ENCODE data around the gene KMT5C.

The KMT5C gene

GRCh38 chr19:55305983-55306562 lies 33.6 kb upstream of the KMT5C start:
- Histone ChIP-seq H3K27ac (ENCODE audit: low read depth, low read length) (no peak overlapping the region), H3K4me1 (ENCODE audit: control insufficient read depth, insufficient read depth, low read length, unreplicated experiment) (no peaks in the 10 kb centered on the region), H3K27me3 (ENCODE audit: insufficient read depth, low read length) (no peaks in the 10 kb centered on the region), H3K4me3 (ENCODE audit: low read depth, low read length) (no peak overlapping the region), H3K79me2 (ENCODE audit: control insufficient read depth, insufficient read depth, low read length, unreplicated experiment) (no peaks in the 10 kb centered on the region), H2AFZ (ENCODE audit: low read length, unreplicated experiment) (no peak overlapping the region), H3K36me3 (ENCODE audit: insufficient read depth, low read length) (no peaks in the 10 kb centered on the region)

GRCh38 chr19:55306712-55307111 lies 33.0 kb upstream of the KMT5C start:
- no peak overlapping the region for H2AFZ ChIP-seq (ENCODE audit: low read length, unreplicated experiment)
- H3K27me3 ChIP-seq (ENCODE audit: insufficient read depth, low read length) = no peaks in the 10 kb centered on the region
- no peak overlapping the region for H3K27ac ChIP-seq (ENCODE audit: low read depth, low read length)
- H3K36me3 ChIP-seq (ENCODE audit: insufficient read depth, low read length) = no peaks in the 10 kb centered on the region
- no peaks in the 10 kb centered on the region for H3K79me2 ChIP-seq (ENCODE audit: control insufficient read depth, insufficient read depth, low read length, unreplicated experiment)
- no peaks in the 10 kb centered on the region for H3K4me1 ChIP-seq (ENCODE audit: control insufficient read depth, insufficient read depth, low read length, unreplicated experiment)
- H3K4me3 ChIP-seq (ENCODE audit: low read depth, low read length) = no peak overlapping the region

GRCh38 chr19:55308281-55308680 lies 31.4 kb upstream of the KMT5C start:
- no peaks in the 10 kb centered on the region for H3K36me3 ChIP-seq (ENCODE audit: insufficient read depth, low read length)
- no peaks in the 10 kb centered on the region for H3K27me3 ChIP-seq (ENCODE audit: insufficient read depth, low read length)
- no peaks in the 10 kb centered on the region for H3K79me2 ChIP-seq (ENCODE audit: control insufficient read depth, insufficient read depth, low read length, unreplicated experiment)
- no peak overlapping the region for H2AFZ ChIP-seq (ENCODE audit: low read length, unreplicated experiment)
- H3K4me1 ChIP-seq (ENCODE audit: control insufficient read depth, insufficient read depth, low read length, unreplicated experiment) = no peaks in the 10 kb centered on the region
- H3K27ac ChIP-seq (ENCODE audit: low read depth, low read length) = no peak overlapping the region
- H3K4me3 ChIP-seq (ENCODE audit: low read depth, low read length) = no peak overlapping the region

GRCh38 chr19:55309448-55309847 lies 30.2 kb upstream of the KMT5C start:
- Histone ChIP-seq H3K4me3 (ENCODE audit: low read depth, low read length) (no peak overlapping the region), H3K36me3 (ENCODE audit: insufficient read depth, low read length) (no peaks in the 10 kb centered on the region), H3K79me2 (ENCODE audit: control insufficient read depth, insufficient read depth, low read length, unreplicated experiment) (no peaks in the 10 kb centered on the region), H3K4me1 (ENCODE audit: control insufficient read depth, insufficient read depth, low read length, unreplicated experiment) (no peaks in the 10 kb centered on the region), H2AFZ (ENCODE audit: low read length, unreplicated experiment) (no peak overlapping the region), H3K27ac (ENCODE audit: low read depth, low read length) (no peak overlapping the region), H3K27me3 (ENCODE audit: insufficient read depth, low read length) (no peaks in the 10 kb centered on the region)

- no peaks in the 10 kb centered on the region for H3K36me3 ChIP-seq (ENCODE audit: insufficient read depth, low read length)
- no peak overlapping the region for H2AFZ ChIP-seq (ENCODE audit: low read length, unreplicated experiment)
- no peak overlapping the region for H3K27ac ChIP-seq (ENCODE audit: low read depth, low read length)
- H3K27me3 ChIP-seq (ENCODE audit: insufficient read depth, low read length) = no peaks in the 10 kb centered on the region
- H3K79me2 ChIP-seq (ENCODE audit: control insufficient read depth, insufficient read depth, low read length, unreplicated experiment) = no peaks in the 10 kb centered on the region
- H3K4me1 ChIP-seq (ENCODE audit: control insufficient read depth, insufficient read depth, low read length, unreplicated experiment) = no peaks in the 10 kb centered on the region
- H3K4me3 ChIP-seq (ENCODE audit: low read depth, low read length) = no peak overlapping the region
Measured at GRCh38 chr19:55310498-55310897, 29.2 kb upstream of the KMT5C start.

GRCh38 chr19:55311397-55311796 lies 28.3 kb upstream of the KMT5C start:
- Histone ChIP-seq H3K27me3 (ENCODE audit: insufficient read depth, low read length) (no peaks in the 10 kb centered on the region), H2AFZ (ENCODE audit: low read length, unreplicated experiment) (no peak overlapping the region), H3K79me2 (ENCODE audit: control insufficient read depth, insufficient read depth, low read length, unreplicated experiment) (no peaks in the 10 kb centered on the region), H3K4me3 (ENCODE audit: low read depth, low read length) (no peak overlapping the region), H3K36me3 (ENCODE audit: insufficient read depth, low read length) (no peaks in the 10 kb centered on the region), H3K4me1 (ENCODE audit: control insufficient read depth, insufficient read depth, low read length, unreplicated experiment) (no peaks in the 10 kb centered on the region), H3K27ac (ENCODE audit: low read depth, low read length) (no peak overlapping the region)

- Histone ChIP-seq H3K4me1 (ENCODE audit: control insufficient read depth, insufficient read depth, low read length, unreplicated experiment) (no peaks in the 10 kb centered on the region), H2AFZ (ENCODE audit: low read length, unreplicated experiment) (no peak overlapping the region), H3K36me3 (ENCODE audit: insufficient read depth, low read length) (no peaks in the 10 kb centered on the region), H3K4me3 (ENCODE audit: low read depth, low read length) (no peak overlapping the region), H3K79me2 (ENCODE audit: control insufficient read depth, insufficient read depth, low read length, unreplicated experiment) (no peaks in the 10 kb centered on the region), H3K27me3 (ENCODE audit: insufficient read depth, low read length) (no peaks in the 10 kb centered on the region), H3K27ac (ENCODE audit: low read depth, low read length) (no peak overlapping the region)
Measured at GRCh38 chr19:55311797-55312196, 27.9 kb upstream of the KMT5C start.

- no peaks in the 10 kb centered on the region for H3K4me1 ChIP-seq (ENCODE audit: control insufficient read depth, insufficient read depth, low read length, unreplicated experiment)
Measured at GRCh38 chr19:55312621-55313512, 26.8 kb upstream of the KMT5C start.

GRCh38 chr19:55314396-55314795 lies 25.3 kb upstream of the KMT5C start:
- Histone ChIP-seq H2AFZ (ENCODE audit: low read length, unreplicated experiment) (no peak overlapping the region), H3K4me3 (ENCODE audit: low read depth, low read length) (no peak overlapping the region), H3K79me2 (ENCODE audit: control insufficient read depth, insufficient read depth, low read length, unreplicated experiment) (no peaks in the 10 kb centered on the region), H3K36me3 (ENCODE audit: insufficient read depth, low read length) (no peaks in the 10 kb centered on the region), H3K27me3 (ENCODE audit: insufficient read depth, low read length) (no peaks in the 10 kb centered on the region), H3K4me1 (ENCODE audit: control insufficient read depth, insufficient read depth, low read length, unreplicated experiment) (no peaks in the 10 kb centered on the region), H3K27ac (ENCODE audit: low read depth, low read length) (no peak overlapping the region)

More at GRCh38 chr19:55312621-55313512, 26.8 kb upstream of the KMT5C start:
- no peaks in the 10 kb centered on the region for H3K36me3 ChIP-seq (ENCODE audit: insufficient read depth, low read length)
- no peak overlapping the region for H3K27ac ChIP-seq (ENCODE audit: low read depth, low read length)
- H3K79me2 ChIP-seq (ENCODE audit: control insufficient read depth, insufficient read depth, low read length, unreplicated experiment) = no peaks in the 10 kb centered on the region
- no peak overlapping the region for H3K4me3 ChIP-seq (ENCODE audit: low read depth, low read length)
- no peaks in the 10 kb centered on the region for H3K27me3 ChIP-seq (ENCODE audit: insufficient read depth, low read length)
- no peak overlapping the region for H2AFZ ChIP-seq (ENCODE audit: low read length, unreplicated experiment)

- no peaks in the 10 kb centered on the region for H3K79me2 ChIP-seq (ENCODE audit: control insufficient read depth, insufficient read depth, low read length, unreplicated experiment)
- no peaks in the 10 kb centered on the region for H3K4me1 ChIP-seq (ENCODE audit: control insufficient read depth, insufficient read depth, low read length, unreplicated experiment)
- no peaks in the 10 kb centered on the region for H3K27me3 ChIP-seq (ENCODE audit: insufficient read depth, low read length)
- H3K4me3 ChIP-seq (ENCODE audit: low read depth, low read length) = no peak overlapping the region
- H2AFZ ChIP-seq (ENCODE audit: low read length, unreplicated experiment) = no peak overlapping the region
- no peak overlapping the region for H3K27ac ChIP-seq (ENCODE audit: low read depth, low read length)
- no peaks in the 10 kb centered on the region for H3K36me3 ChIP-seq (ENCODE audit: insufficient read depth, low read length)
Measured at GRCh38 chr19:55315956-55316525, 23.6 kb upstream of the KMT5C start.

GRCh38 chr19:55316646-55317045 lies 23.0 kb upstream of the KMT5C start:
- no peak overlapping the region for H3K27ac ChIP-seq (ENCODE audit: low read depth, low read length)
- H2AFZ ChIP-seq (ENCODE audit: low read length, unreplicated experiment) = no peak overlapping the region
- no peaks in the 10 kb centered on the region for H3K27me3 ChIP-seq (ENCODE audit: insufficient read depth, low read length)
- H3K4me3 ChIP-seq (ENCODE audit: low read depth, low read length) = no peak overlapping the region
- no peaks in the 10 kb centered on the region for H3K36me3 ChIP-seq (ENCODE audit: insufficient read depth, low read length)
- no peaks in the 10 kb centered on the region for H3K4me1 ChIP-seq (ENCODE audit: control insufficient read depth, insufficient read depth, low read length, unreplicated experiment)
- H3K79me2 ChIP-seq (ENCODE audit: control insufficient read depth, insufficient read depth, low read length, unreplicated experiment) = no peaks in the 10 kb centered on the region

Data from ACC112 (cell line).